GM11168 (cell line): ENCODE data around the gene AGBL4.

Source experiments
- in situ Hi-C: fragments of 300-500 bp; cut with MboI; formaldehyde crosslinking; loops from one replicate; pipeline ENCODE4 v1.12.0; 2022; ENCODE audit warnings: low sequenced_read_pairs; ENCODE audit not compliant: unreplicated experiment

The AGBL4 gene

DNA sequence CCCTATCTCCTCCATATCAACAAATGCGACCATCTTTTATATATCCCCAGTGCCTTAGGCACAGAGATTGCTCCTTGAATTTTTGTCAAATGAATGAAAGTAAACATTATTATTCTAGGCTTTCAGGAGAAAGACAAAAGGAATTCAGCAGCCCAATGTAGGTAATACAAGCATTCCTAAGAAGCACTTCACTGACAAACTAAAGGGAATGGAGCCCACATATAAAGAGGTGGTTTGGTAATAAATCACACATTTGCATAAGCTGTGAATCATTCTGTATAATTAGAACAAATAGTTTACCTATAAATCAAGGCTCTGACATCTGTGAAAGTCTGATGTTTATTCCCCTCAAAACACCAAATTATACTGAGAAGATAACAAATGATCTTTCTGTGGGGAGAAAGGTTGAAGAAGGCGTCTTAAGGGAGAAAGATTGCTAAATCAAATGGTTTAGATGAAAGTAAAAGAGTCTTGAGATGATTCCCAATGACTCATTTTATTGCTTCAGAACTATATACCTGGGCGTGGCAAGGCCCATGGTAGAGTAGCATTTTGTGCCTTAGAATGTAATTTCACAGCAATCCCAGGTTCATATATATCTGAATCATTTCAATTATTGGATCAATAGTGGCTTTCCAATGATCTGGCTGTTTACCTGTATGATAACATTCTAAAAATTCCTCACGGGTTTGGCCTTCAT is 558.1 kb downstream of the AGBL4 start:
- in situ Hi-C loops: no loop called here

DNA sequence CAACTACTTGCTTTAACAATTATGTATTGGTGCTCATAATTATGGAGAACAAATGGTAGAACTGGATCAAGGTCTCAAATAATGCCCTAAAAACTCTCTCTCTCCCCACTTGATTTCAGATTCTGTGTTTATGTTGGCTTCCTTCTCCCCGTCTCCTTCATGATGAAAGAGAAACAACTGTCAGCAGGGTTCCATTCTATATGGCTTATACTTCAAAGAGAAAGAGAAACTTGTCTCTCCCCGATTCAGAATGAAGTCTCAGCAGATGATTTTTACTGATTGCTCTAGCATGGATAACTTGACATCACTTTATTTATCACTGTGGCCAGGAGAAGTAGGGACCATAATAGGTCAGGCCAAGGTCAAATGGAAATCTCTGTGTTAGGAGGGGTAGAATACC is 575.6 kb downstream of the AGBL4 start:
- in situ Hi-C loops: no loop called here

GRCh38 chr1:49436865-49437264 is 586.9 kb downstream of the AGBL4 start:
- in situ Hi-C loops: no loop called here

DNA sequence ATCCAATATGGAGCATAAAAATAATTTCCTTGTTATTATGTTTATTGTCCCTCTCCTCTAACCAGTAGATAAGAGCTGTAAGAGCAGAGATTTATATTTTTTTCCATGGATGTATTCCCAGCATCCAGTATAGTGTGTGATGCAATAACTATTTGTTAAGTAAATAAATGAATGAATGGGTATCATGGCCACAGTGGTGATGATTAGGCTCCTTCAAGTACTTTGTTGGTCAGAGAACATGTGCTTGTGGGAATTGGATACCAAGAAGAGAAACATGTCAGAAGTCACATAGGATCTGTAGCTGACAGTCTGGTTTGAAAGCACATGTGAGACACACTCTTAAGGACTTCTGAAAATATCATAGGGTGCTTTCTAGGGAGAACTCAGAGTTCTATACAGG is 588.5 kb downstream of the AGBL4 start:
- in situ Hi-C loops: no loop called here

DNA sequence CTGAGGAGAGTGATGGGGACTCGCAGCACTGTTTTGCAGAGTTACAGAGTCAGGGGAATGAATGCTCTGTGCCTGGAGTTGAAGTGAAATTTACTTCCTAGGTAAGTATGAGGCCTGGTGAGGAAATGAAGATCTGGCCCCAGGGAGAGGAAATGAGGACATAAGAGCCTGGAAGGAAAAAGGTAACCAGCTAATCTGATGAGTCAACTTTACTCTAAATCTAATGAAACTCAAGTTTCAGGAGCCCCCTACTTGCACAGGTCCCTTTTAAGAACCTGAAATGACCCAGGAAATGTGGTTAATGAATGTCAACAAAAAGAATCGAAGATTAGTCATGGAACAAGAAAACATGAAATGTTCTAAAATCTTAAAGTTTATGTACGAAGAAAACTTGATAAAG is 599.0 kb downstream of the AGBL4 start:
- in situ Hi-C loops: no loop called here

- in situ Hi-C loops: no loop called here
Measured at GRCh38 chr1:49416758-49417157, 607.0 kb downstream of the AGBL4 start.

- in situ Hi-C loops: no loop called here
Measured at GRCh38 chr1:49408346-49408745, 615.4 kb downstream of the AGBL4 start.

DNA sequence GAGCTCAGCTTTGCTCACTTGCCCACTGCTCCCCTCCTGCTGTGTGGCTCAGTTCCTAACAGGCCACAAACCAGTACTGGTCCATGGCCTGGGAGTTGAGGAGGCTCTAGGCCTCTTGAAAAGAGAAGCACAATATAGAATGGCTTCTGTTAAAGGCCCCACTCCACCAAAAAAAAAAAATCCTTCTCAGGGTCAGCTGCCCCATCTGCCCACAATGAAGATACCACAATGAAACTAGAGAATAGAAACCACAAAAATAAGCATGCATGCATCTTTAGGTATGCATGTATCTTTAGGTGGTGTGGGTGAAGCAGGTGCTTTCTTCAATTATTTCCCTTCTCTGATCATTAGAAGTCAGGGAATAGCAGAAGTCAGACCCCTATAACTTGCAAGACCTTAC is 626.7 kb downstream of the AGBL4 start:
- in situ Hi-C loops: no loop called here

GRCh38 chr1:49394200-49394599 is 629.6 kb downstream of the AGBL4 start:
- in situ Hi-C loops: no loop called here

DNA sequence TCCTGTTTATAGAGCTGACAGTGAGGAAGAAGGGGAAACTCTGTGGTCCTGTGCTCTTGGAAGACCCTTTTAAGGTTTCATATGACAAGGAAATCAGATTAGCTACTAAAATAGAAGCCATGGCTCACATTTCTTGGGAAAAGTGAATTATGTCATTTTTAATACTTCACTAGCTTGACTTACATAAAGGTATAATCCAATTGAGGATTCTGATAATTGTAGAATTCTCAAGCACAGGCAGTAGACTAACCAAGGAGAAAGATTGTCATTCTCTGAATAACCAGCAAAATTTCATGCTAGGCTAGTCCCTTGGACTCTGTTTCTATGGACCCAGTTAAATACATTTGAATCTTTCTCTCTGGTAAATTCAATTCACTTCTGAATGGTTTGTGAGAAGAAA is 634.1 kb downstream of the AGBL4 start:
- in situ Hi-C loops: no loop called here

- in situ Hi-C loops: no loop called here
Measured at GRCh38 chr1:49364676-49365075, 659.1 kb downstream of the AGBL4 start.

DNA sequence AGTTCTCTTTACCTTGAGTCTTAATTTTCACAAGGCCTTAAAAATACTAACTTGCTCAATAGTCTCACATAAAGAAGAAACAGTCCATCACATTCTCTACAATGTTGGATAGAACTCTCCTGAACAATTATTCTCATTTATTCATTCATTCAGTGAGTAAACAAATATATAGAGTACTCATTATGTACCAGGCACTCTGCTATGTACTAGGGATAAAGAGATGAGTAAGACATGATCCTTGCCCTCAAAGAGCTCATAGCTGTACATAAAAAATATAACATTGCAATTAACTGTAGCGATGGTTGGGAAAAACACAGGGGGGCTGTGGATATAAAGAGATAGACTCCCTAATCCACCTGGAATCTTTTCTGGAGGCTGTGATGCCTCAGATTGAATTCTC is 660.1 kb downstream of the AGBL4 start:
- in situ Hi-C loops: no loop called here

DNA sequence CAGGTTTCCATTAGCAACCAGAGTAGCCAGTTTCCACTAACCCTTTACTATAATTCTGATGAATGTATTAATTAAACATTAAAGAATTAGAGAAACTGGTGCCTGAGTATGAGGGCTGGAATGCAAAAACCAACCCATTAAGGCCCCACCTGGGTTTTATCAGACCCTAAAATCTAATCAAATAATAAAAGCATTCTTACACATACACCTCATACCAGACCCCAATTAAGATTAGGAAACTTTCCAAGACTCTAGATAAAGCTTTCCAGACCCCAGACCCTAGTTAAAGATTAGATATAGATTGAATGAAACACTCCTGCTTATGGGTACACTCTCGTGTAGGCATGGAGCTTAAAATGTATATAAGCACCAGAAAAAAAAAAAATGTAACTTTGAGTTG is 665.7 kb downstream of the AGBL4 start:
- in situ Hi-C loops: no loop called here

DNA sequence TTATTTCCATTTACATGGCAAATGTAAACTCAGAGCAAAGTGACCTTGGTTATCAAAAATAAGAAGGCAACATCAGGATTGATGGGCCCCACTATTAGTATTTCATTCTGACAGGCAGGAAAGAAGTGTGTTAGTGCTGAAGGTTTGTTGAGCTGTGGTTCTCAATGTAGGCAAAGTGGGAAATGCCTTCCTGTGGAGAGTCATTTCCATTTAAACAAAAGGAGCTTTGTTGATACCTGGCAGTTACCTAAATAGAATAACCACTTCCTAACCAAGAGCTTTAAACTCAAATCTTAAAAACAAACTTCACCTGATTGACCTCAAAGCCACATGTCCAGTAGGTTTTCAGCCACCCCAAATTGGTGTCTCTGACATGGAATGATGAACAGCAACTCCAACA is 667.2 kb downstream of the AGBL4 start:
- in situ Hi-C loops: no loop called here

- in situ Hi-C loops: no loop called here
Measured at GRCh38 chr1:49351768-49352167, 672.0 kb downstream of the AGBL4 start.

DNA sequence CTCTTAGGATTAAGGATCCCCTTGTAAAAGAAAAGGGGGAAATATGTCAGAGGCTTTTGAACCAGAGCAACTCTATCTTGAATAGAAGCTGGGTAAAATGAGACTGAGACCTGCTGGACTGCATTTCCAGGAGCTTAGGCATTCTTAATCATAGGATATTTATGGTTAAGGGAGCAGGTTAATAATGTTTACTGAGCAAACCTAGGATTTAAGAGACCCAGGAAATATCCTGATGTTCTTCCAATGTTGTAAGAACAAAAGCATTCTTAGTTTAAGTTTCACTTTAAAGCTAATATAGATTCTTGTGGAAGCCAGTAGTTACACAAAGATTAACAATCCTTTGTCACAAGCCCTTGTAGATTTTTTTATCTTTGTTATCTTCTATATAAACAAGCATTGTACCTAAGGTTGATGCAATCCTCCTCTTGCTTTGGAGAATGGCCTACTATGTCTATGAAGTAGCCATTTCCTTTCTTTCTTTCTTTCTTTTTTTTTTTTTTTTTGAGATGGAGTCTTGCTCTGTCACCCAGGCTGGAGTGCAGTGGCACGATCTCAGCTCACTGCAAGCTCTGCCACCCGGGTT is 676.9 kb downstream of the AGBL4 start:
- in situ Hi-C loops: no loop called here

DNA sequence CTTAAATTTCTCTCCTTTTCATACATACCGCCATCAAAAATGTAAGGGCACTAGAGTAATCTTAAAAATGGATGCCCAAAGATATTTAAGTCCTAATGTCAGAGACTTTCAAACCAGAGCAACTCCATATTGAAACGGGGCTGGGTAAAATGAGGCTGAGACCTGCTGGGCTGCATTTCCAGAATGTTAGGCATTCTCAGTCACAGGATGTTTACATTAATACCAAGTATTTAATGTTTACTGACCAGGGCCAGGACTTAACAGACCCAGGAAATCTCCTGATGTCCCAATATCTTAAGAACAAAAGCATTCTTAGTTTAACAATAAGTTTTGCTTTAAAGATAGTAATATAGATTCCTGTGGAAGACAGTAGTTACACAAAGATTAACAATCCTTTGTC is 683.2 kb downstream of the AGBL4 start:
- in situ Hi-C loops: no loop called here

GRCh38 chr1:49339043-49339442 is 684.7 kb downstream of the AGBL4 start:
- in situ Hi-C loops: no loop called here

- in situ Hi-C loops: no loop called here
Measured at GRCh38 chr1:49337251-49337650, 686.5 kb downstream of the AGBL4 start.

DNA sequence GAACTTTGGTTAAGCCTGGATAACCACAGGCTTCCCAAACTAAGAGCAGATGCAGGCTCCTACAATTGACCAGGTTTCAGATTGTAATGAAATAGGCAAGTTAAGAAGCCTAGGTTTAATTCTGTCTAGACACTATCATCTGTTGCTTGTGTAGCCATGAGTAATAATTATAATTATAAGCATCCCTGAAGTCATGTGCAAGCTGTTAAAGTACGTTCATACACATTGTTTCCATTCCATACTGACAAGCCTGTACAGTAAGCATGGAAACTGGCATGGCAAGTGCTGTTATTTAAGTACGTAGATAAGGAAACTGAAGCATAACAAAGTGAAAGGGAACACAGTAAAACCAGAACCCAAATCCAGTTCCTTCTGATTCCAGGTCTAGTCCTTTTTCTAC is 689.8 kb downstream of the AGBL4 start:
- in situ Hi-C loops: no loop called here

GRCh38 chr1:49331066-49331852 is 692.5 kb downstream of the AGBL4 start:
- in situ Hi-C loops: no loop called here
